H1 (cell line): ENCODE results near the gene HNRNPM. TPM values are rescaled to one million over a fixed set of nuclear protein-coding genes. Genes with fewer than 3 reads are reported as not detected.

Experiments used
- CTCF ChIA-PET: fragments of 300-600 bp; sonication (Branson Sonifier 250); formaldehyde crosslinking; loops from one replicate; lab custom pipeline; 2021; ENCODE audit not compliant: partially characterized antibody; lab: Charles Lee
- POLR2A ChIA-PET: fragments of 300-600 bp; sonication (Branson Sonifier 250); formaldehyde crosslinking; loops from one replicate; lab custom pipeline; 2021; ENCODE audit warnings: inconsistent platforms; ENCODE audit not compliant: partially characterized antibody; lab: Charles Lee
- DNase-seq, 2 experiments: peaks; one replicate each; pipeline versions ENCODE4 v3.0.0 to v3.0.0-alpha.2; 2010 to 2022; ENCODE audit warnings: low spot score in 2 of 2, low read depth in 1 of 2, mixed read lengths in 1 of 2
- FAIRE-seq: peaks from 2 replicates; lab custom pipeline; 2011; peaks lifted over from hg19 to GRCh38; lab: Jason Lieb, UNC
- H2AFZ ChIP-seq: 2 replicates; pipeline ENCODE4 v1.8.1; 2012; ENCODE audit warnings: low read length, inconsistent platforms
- H2AK5ac ChIP-seq: 2 replicates; pipeline ENCODE4 v1.6.1; 2013; ENCODE audit warnings: low read depth, low read length
- H2BK120ac ChIP-seq: replicated peaks from 2 replicates; pipeline ENCODE3; 2013; ENCODE audit warnings: low read depth, low read length, inconsistent platforms
- H2BK12ac ChIP-seq: 2 replicates; pipeline ENCODE4 v1.6.1; 2013; ENCODE audit warnings: low read depth, low read length
- H2BK15ac ChIP-seq: 2 replicates; pipeline ENCODE4 v1.6.1; 2013; ENCODE audit warnings: low read length
- H2BK20ac ChIP-seq: 2 replicates; pipeline ENCODE4 v1.6.1; 2013; ENCODE audit warnings: low read length
- H2BK5ac ChIP-seq: 2 replicates; pipeline ENCODE4 v1.6.1; 2013; ENCODE audit warnings: low read depth, low read length
- H3K14ac ChIP-seq: 2 replicates; pipeline ENCODE4 v1.6.1; 2013; ENCODE audit warnings: inconsistent platforms; ENCODE audit not compliant: insufficient read length
- H3K18ac ChIP-seq: 2 replicates; pipeline ENCODE4 v1.6.1; 2013; ENCODE audit warnings: low read length; ENCODE audit errors: extremely low read depth
- H3K23ac ChIP-seq: 2 replicates; pipeline ENCODE4 v1.6.1; 2013; ENCODE audit warnings: inconsistent platforms; ENCODE audit not compliant: insufficient read length
- H3K23me2 ChIP-seq: 2 replicates; pipeline ENCODE4 v1.6.1; 2013; ENCODE audit warnings: low read depth, low read length
- H3K27ac ChIP-seq: 2 replicates; pipeline ENCODE4 v1.6.1; 2011; ENCODE audit warnings: low read depth, low read length, inconsistent platforms
- H3K27me3 ChIP-seq, 4 experiments: replicated peaks in 1 of 4; 1 replicate in 1 of 4; 2 replicates in 3 of 4; pipeline versions ENCODE4 v1.6.1 to v1.8.1; 2011 to 2013; ENCODE audit warnings: low read length in 3 of 4, mild to moderate bottlenecking in 3 of 4, inconsistent platforms in 2 of 4, mixed read lengths in 2 of 4, moderate library complexity in 1 of 4; ENCODE audit not compliant: control insufficient read depth in 3 of 4, insufficient read depth in 3 of 4; ENCODE audit errors: extremely low read depth in 1 of 4
- H3K36me3 ChIP-seq, 4 experiments: 2 replicates each; pipeline versions ENCODE4 v1.6.1 to v1.8.1; 2011 to 2013; ENCODE audit warnings: mild to moderate bottlenecking in 4 of 4, low read length in 3 of 4, moderate library complexity in 2 of 4, control low read depth in 1 of 4, inconsistent platforms in 1 of 4; ENCODE audit not compliant: insufficient read depth in 4 of 4, control insufficient read depth in 2 of 4
- H3K4ac ChIP-seq: replicated peaks from 2 replicates; pipeline ENCODE3; 2013; ENCODE audit warnings: low read length, low read depth, mixed read lengths, inconsistent platforms; ENCODE audit not compliant: insufficient read length
- H3K4me1 ChIP-seq, 4 experiments: replicated peaks in 1 of 4; 1 replicate in 1 of 4; 2 replicates in 3 of 4; pipeline versions ENCODE4 v1.6.1 to v1.8.1; 2011 to 2013; ENCODE audit warnings: low read length in 3 of 4, inconsistent platforms in 2 of 4, mixed read lengths in 1 of 4; ENCODE audit not compliant: insufficient read depth in 4 of 4, control insufficient read depth in 3 of 4
- H3K4me2 ChIP-seq, 2 experiments: 2 replicates each; pipeline versions ENCODE4 v1.6.1 to v1.8.1; 2011 to 2013; ENCODE audit warnings: low read depth in 2 of 2, low read length in 2 of 2, control low read depth in 1 of 2, inconsistent platforms in 1 of 2, mild to moderate bottlenecking in 1 of 2; ENCODE audit not compliant: insufficient read depth in 1 of 2
- H3K4me3 ChIP-seq, 4 experiments: fragments of 200-600, 300-600 bp in 1 of 4; sonication (generic), shearing (Covaris generic), sonication (Bioruptor Twin) in 1 of 4; 2 replicates each; pipeline versions ENCODE4 v1.5.1 to v1.8.1; 2011 to 2016; ENCODE audit warnings: low read length in 4 of 4, low read depth in 3 of 4, control low read depth in 2 of 4, inconsistent platforms in 2 of 4, mild to moderate bottlenecking in 2 of 4, mixed read lengths in 1 of 4, moderate library complexity in 1 of 4; ENCODE audit not compliant: insufficient read depth in 2 of 4; ENCODE audit errors: extremely low read depth in 1 of 4
- H3K56ac ChIP-seq: replicated peaks from 2 replicates; pipeline ENCODE3; 2013; ENCODE audit warnings: low read depth, mild to moderate bottlenecking, mixed read lengths, low read length, inconsistent platforms; ENCODE audit not compliant: insufficient read length
- H3K79me1 ChIP-seq: 2 replicates; pipeline ENCODE4 v1.6.1; 2013; ENCODE audit warnings: low read depth, low read length, control low read depth
- H3K79me2 ChIP-seq, 2 experiments: 2 replicates each; pipeline versions ENCODE4 v1.6.1 to v1.8.1; 2012 to 2013; ENCODE audit warnings: low read length in 2 of 2, mild to moderate bottlenecking in 2 of 2, inconsistent platforms in 1 of 2; ENCODE audit not compliant: insufficient read depth in 2 of 2, control insufficient read depth in 1 of 2
- H3K9ac ChIP-seq, 4 experiments: replicated peaks in 1 of 4; 1 replicate in 1 of 4; 2 replicates in 3 of 4; pipeline versions ENCODE4 v1.6.1 to v1.8.1; 2011 to 2013; ENCODE audit warnings: low read depth in 3 of 4, low read length in 3 of 4, control low read depth in 2 of 4, mild to moderate bottlenecking in 2 of 4, moderate library complexity in 2 of 4, inconsistent platforms in 1 of 4; ENCODE audit errors: extremely low read depth in 1 of 4
- H3K9me3 ChIP-seq, 2 experiments: 2 replicates each; pipeline versions ENCODE4 v1.6.1 to v1.8.1; 2012 to 2013; ENCODE audit warnings: mild to moderate bottlenecking in 2 of 2, moderate library complexity in 2 of 2, control low read depth in 1 of 2, inconsistent platforms in 1 of 2, low read depth in 1 of 2, low read length in 1 of 2, mixed read lengths in 1 of 2; ENCODE audit not compliant: insufficient read depth in 2 of 2
- H4K20me1 ChIP-seq, 2 experiments: replicated peaks in 1 of 2; 2 replicates each; pipeline versions ENCODE3 to v1.8.1; 2011 to 2013; ENCODE audit warnings: inconsistent platforms in 2 of 2, low read length in 2 of 2, mild to moderate bottlenecking in 1 of 2; ENCODE audit not compliant: insufficient read depth in 2 of 2, control insufficient read depth in 1 of 2
- H4K5ac ChIP-seq: 2 replicates; pipeline ENCODE4 v1.6.1; 2013; ENCODE audit warnings: low read length, low read depth, mixed read lengths, inconsistent platforms; ENCODE audit not compliant: insufficient read length
- H4K8ac ChIP-seq: 2 replicates; pipeline ENCODE4 v1.8.0; 2013; ENCODE audit warnings: mild to moderate bottlenecking, moderate library complexity, low read length, inconsistent platforms; ENCODE audit not compliant: insufficient read depth; ENCODE audit errors: extremely low read depth
- H4K91ac ChIP-seq: replicated peaks from 2 replicates; pipeline ENCODE3; 2013; ENCODE audit warnings: low read length, mixed read lengths, inconsistent platforms; ENCODE audit not compliant: insufficient read length
- CBX8 ChIP-seq: fragments of 300-800, 300-1000 bp; sonication (generic); IDR thresholded peaks from 2 replicates; pipeline ENCODE4 v1.7.1; 2016; ENCODE audit warnings: low read depth, low read length, borderline replicate concordance
- CHD2 ChIP-seq: IDR thresholded peaks from 2 replicates; pipeline ENCODE4 v1.6.1; 2012; ENCODE audit warnings: low read length, improper control_type of control experiment
- KDM1A ChIP-seq: fragments of 200-600, 300-600 bp; sonication (generic); IDR thresholded peaks from 2 replicates; pipeline ENCODE4 v1.7.1; 2016; ENCODE audit warnings: mild to moderate bottlenecking, low read length, borderline replicate concordance
- KDM4A ChIP-seq: IDR thresholded peaks from one replicate; pipeline ENCODE4 v1.7.1; 2012; ENCODE audit warnings: low read depth, mild to moderate bottlenecking, moderate library complexity, low read length, inconsistent platforms; ENCODE audit not compliant: severe bottlenecking
- POLR2AphosphoS5 ChIP-seq: IDR thresholded peaks from 2 replicates; pipeline ENCODE4 v1.6.1; 2011; ENCODE audit warnings: low read depth, low read length
- POU5F1 ChIP-seq: IDR thresholded peaks from 2 replicates; pipeline ENCODE4 v1.6.1; 2011; ENCODE audit warnings: low read depth, mild to moderate bottlenecking, low read length, moderate library complexity
- SRF ChIP-seq: IDR thresholded peaks from 2 replicates; pipeline ENCODE4 v1.6.1; 2011; ENCODE audit warnings: mild to moderate bottlenecking, low read depth, low read length, moderate library complexity
- SUZ12 ChIP-seq: fragments of 200-600 bp; sonication (generic); IDR thresholded peaks from 2 replicates; pipeline ENCODE4 v1.6.1; 2012; ENCODE audit warnings: mild to moderate bottlenecking, inconsistent platforms, low read length, moderate library complexity, mixed read lengths
- WGBS, 2 experiments: shearing (Covaris generic) in 1 of 2; methylation state at CpG; one replicate each; pipeline versions ENCODE4 v1.1.6 to v1.1.7; 2013 to 2015; ENCODE audit warnings: low lambda C conversion rate in 2 of 2, mixed read lengths in 2 of 2, inconsistent platforms in 1 of 2, low coverage in 1 of 2, missing lambda C conversion rate in 1 of 2; ENCODE audit not compliant: insufficient replicate concordance in 2 of 2, insufficient coverage in 1 of 2, insufficient read length in 1 of 2; ENCODE audit errors: extremely low coverage in 1 of 2, missing lambda C conversion rate in 1 of 2; 5-methylcytosine and 5-hydroxymethylcytosine counted together
- polyA plus RNA-seq, 7 experiments: library from polyadenylated mRNA; depleted of rRNA in 3 of 7; stranded (reverse) in 5 of 7; unstranded in 2 of 7; fragments of >200 nt in 5 of 7; fragments of 200-250 nt in 2 of 7; gene quantifications; 1 replicate in 5 of 7; 2 replicates in 1 of 7; 4 replicates in 1 of 7; pipeline versions ENCODE4 v1.2.1 to v1.2.3, GENCODE V29; 2011 to 2013; ENCODE audit warnings: missing spikeins in 2 of 7, mixed read lengths in 2 of 7
- total RNA-seq: library from RNA; stranded (reverse); fragmentation: NEBNext Ultra II Directional; extraction: Animal tissue kit (Norgen Biotek cat#: 25700); gene quantifications from 2 replicates; pipeline ENCODE4 v1.2.1, GENCODE V29; 2021

Gene HNRNPM
- total and polyA plus RNA-seq, 2 of the 8 experiments (the other 6 are each of a cell fraction or from before 2014, with no cell fraction given), result 375 to 474 TPM

DNA sequence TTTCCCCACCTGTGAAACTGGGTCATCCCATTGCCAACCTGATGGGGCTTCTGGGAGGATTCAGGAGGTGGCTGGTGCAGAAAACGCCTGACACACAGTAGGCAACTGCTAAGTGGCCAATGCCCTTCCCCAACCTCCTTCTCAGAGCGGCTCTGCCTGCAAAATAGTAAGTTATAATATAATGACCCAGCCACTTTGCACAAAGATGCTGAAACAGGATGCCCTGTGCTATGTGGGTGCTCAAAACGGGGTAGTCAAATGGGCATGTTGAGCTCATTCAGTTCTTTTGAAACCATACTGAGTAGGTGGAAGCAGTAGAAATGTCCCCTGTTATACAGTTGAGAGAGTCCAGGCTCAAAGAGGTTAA is 31.2 kb upstream of the HNRNPM start:
- ChIA-PET POLR2A (interaction anchor here (0.6 to 3.6 kb wide), 8 partner anchors 10 to 97 kb away, joined by 3 to 19 read pairs (median 4); partner anchors contain the start of genes HNRNPM, NDUFA7 and RPS28), CTCF (interaction anchor here (0.8 to 3.0 kb wide), 16 partner anchors 8 to 144 kb away, joined by 3 to 24 read pairs (median 4); no protein-coding TSS in a partner anchor)
- H3K9ac ChIP-seq, result peak overlapping the region in 2 of 4 experiments; percentile 4 to 45; a peak in 2 of 7 replicates
- no peak overlapping the region for H3K56ac ChIP-seq
- H2BK15ac ChIP-seq, result no peak overlapping the region
- H3K4me1 ChIP-seq, result peaks cover 0 to 3% (median 1%) of the 10 kb centered on the region in 4 experiments; a peak in 3 of 7 replicates
- DNase-seq (no peak), FAIRE-seq (no peak)
- peak overlapping the region; percentile 71; the same call in 1 of the 2 replicates for H2AFZ ChIP-seq
- H3K23me2 ChIP-seq, result peaks cover 5% of the 10 kb centered on the region; the same call in 1 of the 2 replicates
- no peaks in the 10 kb centered on the region for H3K79me1 ChIP-seq
- H3K4ac ChIP-seq, result no peak overlapping the region
- H3K14ac ChIP-seq, result no peak overlapping the region
- H2BK120ac ChIP-seq, result no peak overlapping the region
- H2AK5ac ChIP-seq, result no peak overlapping the region
- no peaks in the 10 kb centered on the region for H3K9me3 ChIP-seq
- H4K20me1 ChIP-seq, result no peaks in the 10 kb centered on the region
- no peak overlapping the region for H3K18ac ChIP-seq
- H4K8ac ChIP-seq, result peak overlapping the region; percentile 53; the same call in 1 of the 2 replicates
- TF ChIP-seq KDM4A (peak; percentile 46), POLR2AphosphoS5 (no peak), KDM1A (no peak), SRF (no peak), CBX8 (no peak), POU5F1 (no peak), CHD2 (no peak), SUZ12 (no peak)
- H3K79me2 ChIP-seq, result no peaks in the 10 kb centered on the region
- no peaks in the 10 kb centered on the region for H3K36me3 ChIP-seq
- peak overlapping the region; percentile 65 to 83 (median 68) for H3K4me3 ChIP-seq
- H3K27ac ChIP-seq, result no peak overlapping the region
- 53% methylated on average over 3 of the region's 3 CpGs; no CpG with 5 or more reads in 1 of the 2 experiments for WGBS, 2 experiments
- no peak overlapping the region for H4K91ac ChIP-seq
- no peak overlapping the region for H2BK5ac ChIP-seq
- H2BK12ac ChIP-seq, result no peak overlapping the region
- peak overlapping the region; percentile 81 to 89 for H3K4me2 ChIP-seq
- no peak overlapping the region for H3K23ac ChIP-seq
- no peaks in the 10 kb centered on the region for H3K27me3 ChIP-seq
- no peak overlapping the region for H2BK20ac ChIP-seq
- H4K5ac ChIP-seq, result no peak overlapping the region
